Natural killer cell (primary cell): ENCODE results near the gene PARVA. TPM values are rescaled to one million over a fixed set of nuclear protein-coding genes. Genes with fewer than 3 reads are reported as not detected.

Source experiments
- ATAC-seq, 3 donors: fragments of 150-1000 bp in 2 of 3; fragments of 200-7000 bp in 1 of 3; cut with Tn5 transposase; 1 replicate in 1 of 3; 2 replicates in 2 of 3; pipeline ENCODE4 v1.10.0; 2021; ENCODE audit warnings: mild to moderate bottlenecking in 2 of 3, moderate library complexity in 2 of 3
- DNase-seq, 2 donors: peaks; one replicate each; pipeline versions ENCODE4 v3.0.0 to v3.0.0-alpha.2; 2013 to 2021; ENCODE audit warnings: mixed read lengths in 1 of 2
- H3K27ac ChIP-seq: one replicate; pipeline ENCODE4 v1.5.1; 2013; ENCODE audit warnings: mild to moderate bottlenecking, low read length
- H3K27me3 ChIP-seq: one replicate; pipeline ENCODE4 v1.6.1; 2013; ENCODE audit warnings: low read length; ENCODE audit not compliant: control insufficient read depth, insufficient read depth
- H3K36me3 ChIP-seq: one replicate; pipeline ENCODE4 v1.6.1; 2013; ENCODE audit warnings: low read length; ENCODE audit not compliant: control insufficient read depth, insufficient read depth
- H3K4me1 ChIP-seq: one replicate; pipeline ENCODE4 v1.6.1; 2013; ENCODE audit warnings: low read length; ENCODE audit not compliant: control insufficient read depth, insufficient read depth
- H3K4me3 ChIP-seq: one replicate; pipeline ENCODE4 v1.5.1; 2013; ENCODE audit warnings: low read length
- H3K9me3 ChIP-seq: one replicate; pipeline ENCODE4 v1.6.1; 2013; ENCODE audit warnings: low read length; ENCODE audit not compliant: control insufficient read depth, insufficient read depth
- H3K27ac Mint-ChIP-seq, 2 donors: one replicate each; pipeline ENCODE4 v1.8.0; 2022; ENCODE audit warnings: mild to moderate bottlenecking in 2 of 2, mixed read lengths in 2 of 2, moderate library complexity in 1 of 2
- H3K27me3 Mint-ChIP-seq, 2 donors: one replicate each; pipeline ENCODE4 v1.8.0; 2022; ENCODE audit warnings: low read depth in 2 of 2, mixed read lengths in 2 of 2
- H3K36me3 Mint-ChIP-seq: one replicate; pipeline ENCODE4 v1.8.0; 2022; ENCODE audit warnings: mixed read lengths
- H3K4me1 Mint-ChIP-seq, 2 donors: one replicate each; pipeline ENCODE4 v1.8.0; 2022; ENCODE audit warnings: mixed read lengths in 2 of 2
- H3K4me3 Mint-ChIP-seq: one replicate; pipeline ENCODE4 v1.8.0; 2022; ENCODE audit warnings: mild to moderate bottlenecking, moderate library complexity, mixed read lengths
- H3K9me3 Mint-ChIP-seq, 2 donors: one replicate each; pipeline ENCODE4 v1.8.0; 2022; ENCODE audit warnings: mixed read lengths in 2 of 2
- WGBS: methylation state at CpG from one replicate; pipeline ENCODE4 v1.1.7; 2013; ENCODE audit warnings: missing lambda C conversion rate; ENCODE audit not compliant: insufficient coverage; 5-methylcytosine and 5-hydroxymethylcytosine counted together
- intact Hi-C: fragments of 100-400 bp; cut with micrococcal nuclease; formaldehyde crosslinking; loops from one replicate; pipeline ENCODE4 v1.14.2; 2022
- total RNA-seq, 4 donors: library from RNA; stranded (reverse); fragments of 120-200 nt in 1 of 4; gene quantifications; one replicate each; pipeline versions ENCODE4 v1.2.3 to v1.2.4, GENCODE V29; 2013 to 2022
- TF ChIP-seq, protein P1 (sequence below): fragments of 200-600 bp; IDR thresholded peaks from one replicate; pipeline ENCODE4 v1.8.0; 2022; ENCODE audit warnings: antibody characterized with exemption

PARVA gene
- total RNA-seq, 3 donors from 2014 or later (not counting 1 experiment from before 2014, with no cell fraction given): 0.07 to 1.0 TPM; not detected in 1

DNA sequence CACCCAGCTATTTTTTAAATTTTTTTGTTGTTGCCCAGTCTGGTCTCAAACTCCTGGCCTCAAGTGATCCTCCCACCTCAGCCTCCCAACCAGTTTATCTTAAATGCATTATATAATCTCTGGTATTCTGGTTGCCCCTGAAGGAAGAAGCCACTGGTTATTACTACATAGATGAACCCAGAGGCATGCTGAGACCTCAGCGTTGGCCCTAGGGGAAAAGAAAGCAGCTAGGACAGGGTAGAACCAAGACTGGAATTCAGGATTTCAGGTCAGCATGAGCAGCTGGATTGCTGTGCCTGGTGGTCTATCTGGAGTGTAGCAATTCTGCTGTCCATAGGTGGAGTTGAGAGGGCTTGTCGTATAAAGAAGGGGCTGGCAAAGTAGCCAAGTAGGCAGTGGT is 67.2 kb downstream of the PARVA start:
- intact Hi-C loops: no loop called here
- 63% methylated on average over 2 of the region's 2 CpGs for WGBS
- no peak overlapping the region for H3K4me3 Mint-ChIP-seq

DNA sequence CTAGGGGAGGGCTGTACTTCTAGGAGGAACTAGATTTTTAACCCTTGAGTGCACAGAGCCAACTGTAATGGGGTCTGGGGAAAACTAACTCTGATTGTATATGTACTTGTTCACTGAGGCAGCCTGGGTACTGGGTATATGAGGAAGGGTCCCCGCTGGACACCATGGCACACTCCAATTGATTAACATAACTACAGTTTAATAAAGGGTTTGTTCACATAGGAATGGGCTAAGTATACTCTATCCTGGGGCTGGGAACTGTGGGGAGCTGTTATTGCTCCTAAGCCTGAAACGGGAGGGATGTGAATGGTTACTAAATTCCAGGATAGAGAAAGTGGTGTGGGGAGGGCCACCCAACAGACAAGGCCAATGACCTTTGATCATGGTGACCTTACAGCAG is 67.6 kb downstream of the PARVA start:
- no peak overlapping the region for H3K27ac Mint-ChIP-seq
- H3K27me3 Mint-ChIP-seq: peaks cover 15 to 39% of the 10 kb centered on the region in 2 donors
- no peaks in the 10 kb centered on the region for H3K27me3 ChIP-seq
- ATAC-seq (no peak), DNase-seq (no peak)
- H3K9me3 ChIP-seq: no peaks in the 10 kb centered on the region
- no peaks in the 10 kb centered on the region for H3K4me1 ChIP-seq
- TF ChIP-seq, protein P1, sequence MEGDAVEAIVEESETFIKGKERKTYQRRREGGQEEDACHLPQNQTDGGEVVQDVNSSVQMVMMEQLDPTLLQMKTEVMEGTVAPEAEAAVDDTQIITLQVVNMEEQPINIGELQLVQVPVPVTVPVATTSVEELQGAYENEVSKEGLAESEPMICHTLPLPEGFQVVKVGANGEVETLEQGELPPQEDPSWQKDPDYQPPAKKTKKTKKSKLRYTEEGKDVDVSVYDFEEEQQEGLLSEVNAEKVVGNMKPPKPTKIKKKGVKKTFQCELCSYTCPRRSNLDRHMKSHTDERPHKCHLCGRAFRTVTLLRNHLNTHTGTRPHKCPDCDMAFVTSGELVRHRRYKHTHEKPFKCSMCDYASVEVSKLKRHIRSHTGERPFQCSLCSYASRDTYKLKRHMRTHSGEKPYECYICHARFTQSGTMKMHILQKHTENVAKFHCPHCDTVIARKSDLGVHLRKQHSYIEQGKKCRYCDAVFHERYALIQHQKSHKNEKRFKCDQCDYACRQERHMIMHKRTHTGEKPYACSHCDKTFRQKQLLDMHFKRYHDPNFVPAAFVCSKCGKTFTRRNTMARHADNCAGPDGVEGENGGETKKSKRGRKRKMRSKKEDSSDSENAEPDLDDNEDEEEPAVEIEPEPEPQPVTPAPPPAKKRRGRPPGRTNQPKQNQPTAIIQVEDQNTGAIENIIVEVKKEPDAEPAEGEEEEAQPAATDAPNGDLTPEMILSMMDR: no peak
- no peaks in the 10 kb centered on the region for H3K36me3 ChIP-seq
- no peaks in the 10 kb centered on the region for H3K36me3 Mint-ChIP-seq
- 55% methylated on average over 1 of the region's 2 CpGs for WGBS
- H3K4me3 ChIP-seq: no peak overlapping the region
- H3K4me1 Mint-ChIP-seq: no peaks in the 10 kb centered on the region
- no peaks in the 10 kb centered on the region for H3K9me3 Mint-ChIP-seq
- intact Hi-C loops: no loop called here
- no peak overlapping the region for H3K4me3 Mint-ChIP-seq
- no peak overlapping the region for H3K27ac ChIP-seq

More for the DNA sequence above, 67.2 kb downstream of the PARVA start:
- peaks cover 15 to 37% of the 10 kb centered on the region in 2 donors for H3K27me3 Mint-ChIP-seq
- Histone ChIP-seq H3K36me3 (no peaks in the 10 kb centered on the region), H3K27me3 (no peaks in the 10 kb centered on the region), H3K9me3 (no peaks in the 10 kb centered on the region), H3K27ac (no peak overlapping the region), H3K4me3 (no peak overlapping the region), H3K4me1 (no peaks in the 10 kb centered on the region)
- H3K4me1 Mint-ChIP-seq: no peaks in the 10 kb centered on the region
- H3K36me3 Mint-ChIP-seq: no peaks in the 10 kb centered on the region
- H3K27ac Mint-ChIP-seq: no peak overlapping the region
- TF ChIP-seq, protein P1: no peak
- H3K9me3 Mint-ChIP-seq: no peaks in the 10 kb centered on the region
- DNase-seq (no peak), ATAC-seq (no peak)

DNA sequence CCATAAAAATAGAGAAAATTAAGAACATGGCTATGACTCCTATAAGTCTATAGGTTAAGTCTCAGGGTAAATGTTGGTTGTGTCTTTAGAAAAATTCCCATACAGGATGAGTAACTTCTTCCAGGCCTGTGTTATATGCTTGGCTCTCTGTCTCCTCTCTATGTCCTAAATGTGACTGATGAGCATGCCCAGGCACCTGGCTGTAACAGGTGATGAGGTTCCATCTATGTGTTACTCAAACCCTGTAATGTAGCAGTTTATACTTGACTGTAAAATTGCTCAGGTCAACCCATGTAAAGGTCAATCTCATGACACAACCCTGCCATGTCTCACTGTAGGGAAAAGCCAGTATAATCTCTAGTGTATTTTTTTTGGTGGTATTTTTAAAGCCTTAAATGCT is 69.5 kb downstream of the PARVA start:
- Histone ChIP-seq H3K27me3 (no peaks in the 10 kb centered on the region), H3K27ac (no peak overlapping the region), H3K36me3 (no peaks in the 10 kb centered on the region), H3K4me3 (no peak overlapping the region), H3K4me1 (no peaks in the 10 kb centered on the region), H3K9me3 (no peaks in the 10 kb centered on the region)
- Mint-ChIP-seq H3K36me3 (no peaks in the 10 kb centered on the region), H3K27me3 (peaks cover 15 to 39% of the 10 kb centered on the region in 2 donors), H3K4me1 (no peaks in the 10 kb centered on the region), H3K4me3 (no peak overlapping the region), H3K9me3 (no peaks in the 10 kb centered on the region), H3K27ac (no peak overlapping the region)
- DNase-seq: no peak
- intact Hi-C loops: no loop called here
- TF ChIP-seq, protein P1: no peak
- no peak for ATAC-seq

DNA sequence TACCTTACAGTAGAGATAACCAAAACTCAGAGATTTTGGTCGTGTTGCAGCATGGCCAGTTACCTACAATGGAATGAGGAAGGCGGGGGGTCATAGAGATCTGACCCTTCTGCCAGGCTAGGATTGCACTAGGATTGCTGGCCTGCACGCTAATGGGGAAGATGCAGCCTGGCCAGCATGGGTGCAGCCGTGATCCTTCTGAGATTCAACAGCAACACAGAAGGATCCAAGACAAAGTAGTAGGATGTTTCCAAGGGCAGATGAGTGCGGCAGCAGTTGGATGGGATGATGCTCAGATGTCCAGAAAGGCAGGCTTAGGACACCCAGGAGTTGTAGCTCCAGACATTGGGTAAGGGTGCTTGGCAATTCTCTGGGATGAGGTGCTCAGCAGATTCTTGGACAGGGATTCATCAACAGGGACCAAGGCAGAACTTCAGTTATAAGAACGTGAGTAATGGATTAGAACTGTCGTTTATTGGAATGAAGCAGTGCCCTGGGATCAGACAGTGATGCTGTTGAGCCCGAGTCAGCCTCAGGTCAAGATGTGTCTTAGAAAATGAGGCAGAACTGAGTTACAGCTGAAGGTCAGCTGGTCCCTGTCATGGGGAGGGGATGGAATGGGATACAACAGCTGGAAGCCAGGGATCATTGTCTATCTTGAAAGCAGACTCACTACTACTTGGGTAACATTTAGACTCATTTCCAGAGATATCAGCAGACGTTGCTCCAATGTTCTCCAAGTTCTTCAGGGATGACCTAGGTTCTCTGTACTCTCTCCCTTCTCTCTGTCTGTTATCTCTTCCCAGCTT is 71.0 kb downstream of the PARVA start:
- no peaks in the 10 kb centered on the region for H3K27me3 ChIP-seq
- no peaks in the 10 kb centered on the region for H3K4me1 ChIP-seq
- H3K27ac ChIP-seq: no peak overlapping the region
- no peaks in the 10 kb centered on the region for H3K36me3 Mint-ChIP-seq
- ATAC-seq: no peak
- H3K4me1 Mint-ChIP-seq: no peaks in the 10 kb centered on the region
- H3K9me3 Mint-ChIP-seq: no peaks in the 10 kb centered on the region
- peaks cover 15 to 32% of the 10 kb centered on the region in 2 donors for H3K27me3 Mint-ChIP-seq
- intact Hi-C loops: no loop called here
- no peak overlapping the region for H3K27ac Mint-ChIP-seq
- TF ChIP-seq, protein P1: no peak
- DNase-seq: no peak
- no peaks in the 10 kb centered on the region for H3K36me3 ChIP-seq
- no peak overlapping the region for H3K4me3 Mint-ChIP-seq
- H3K9me3 ChIP-seq: no peaks in the 10 kb centered on the region
- WGBS: 88% methylated on average over 9 of the region's 9 CpGs
- no peak overlapping the region for H3K4me3 ChIP-seq
